IMR-90 (cell line): ENCODE data around the gene DEFB124. TPM values are rescaled to one million over a fixed set of nuclear protein-coding genes. Genes with fewer than 3 reads are reported as not detected.

ENCODE experiments used
- ATAC-seq: fragments of 200-7000 bp; cut with Tn5 transposase; 2 replicates; pipeline ENCODE4 v1.9.1; 2020; ENCODE audit warnings: low read depth, mild to moderate bottlenecking, moderate library complexity
- BruUV-seq: library from RNA; stranded (reverse); fragments of 400-500 nt; replicated peaks from 2 replicates; lab custom pipeline; 2021; lab: Mats Ljungman, UMichigan
- CTCF ChIA-PET: fragments of 300-600 bp; formaldehyde crosslinking; extraction: SDS; loops from one replicate; lab custom pipeline; 2021; ENCODE audit warnings: antibody characterized with exemption; lab: Yijun Ruan, JAX
- POLR2A ChIA-PET: fragments of 300-600 bp; sonication (Branson Sonifier 250); formaldehyde crosslinking; loops from one replicate; lab custom pipeline; 2022; ENCODE audit warnings: antibody characterized with exemption; ENCODE audit not compliant: unreplicated experiment; lab: Charles Lee
- DNase-seq: peaks from one replicate; pipeline ENCODE4 v3.0.0; 2013
- H2AFZ ChIP-seq: replicated peaks from 2 replicates; pipeline ENCODE3; 2013; ENCODE audit warnings: low read length, mild to moderate bottlenecking; ENCODE audit not compliant: poor library complexity
- H2AK5ac ChIP-seq: 2 replicates; pipeline ENCODE4 v1.6.1; 2013; ENCODE audit warnings: low read depth, low read length, inconsistent platforms
- H2AK9ac ChIP-seq: replicated peaks from 2 replicates; pipeline ENCODE3; 2013; ENCODE audit warnings: mild to moderate bottlenecking, low read depth, low read length, moderate library complexity; ENCODE audit not compliant: poor library complexity
- H2BK120ac ChIP-seq: 2 replicates; pipeline ENCODE4 v1.6.1; 2013; ENCODE audit warnings: low read depth, low read length, inconsistent platforms
- H2BK15ac ChIP-seq: 3 replicates; pipeline ENCODE4 v1.6.1; 2013; ENCODE audit warnings: low read depth, low read length, inconsistent platforms
- H2BK20ac ChIP-seq: 2 replicates; pipeline ENCODE4 v1.6.1; 2013; ENCODE audit warnings: low read depth, mild to moderate bottlenecking, inconsistent platforms, low read length, moderate library complexity
- H2BK5ac ChIP-seq: 2 replicates; pipeline ENCODE4 v1.6.1; 2013; ENCODE audit warnings: mild to moderate bottlenecking, low read depth, low read length, inconsistent platforms; ENCODE audit not compliant: poor library complexity, severe bottlenecking
- H3K14ac ChIP-seq: replicated peaks from 2 replicates; pipeline ENCODE4 v1.6.1; 2013; ENCODE audit warnings: low read depth, low read length, inconsistent platforms
- H3K18ac ChIP-seq: 2 replicates; pipeline ENCODE4 v1.6.1; 2013; ENCODE audit warnings: low read depth, low read length, control low read depth
- H3K23ac ChIP-seq: 2 replicates; pipeline ENCODE4 v1.6.1; 2013; ENCODE audit warnings: low read depth, low read length, inconsistent platforms
- H3K27ac ChIP-seq: 2 replicates; pipeline ENCODE4 v1.5.1; 2013; ENCODE audit warnings: mild to moderate bottlenecking, control low read depth, low read length; ENCODE audit not compliant: insufficient read depth
- H3K27me3 ChIP-seq: 2 replicates; pipeline ENCODE4 v1.6.1; 2013; ENCODE audit warnings: low read length; ENCODE audit not compliant: control insufficient read depth, insufficient read depth
- H3K36me3 ChIP-seq: 2 replicates; pipeline ENCODE4 v1.6.1; 2013; ENCODE audit warnings: low read length, mixed read lengths; ENCODE audit not compliant: control insufficient read depth, insufficient read depth
- H3K4ac ChIP-seq: 2 replicates; pipeline ENCODE4 v1.6.1; 2013; ENCODE audit warnings: low read depth, low read length, inconsistent platforms
- H3K4me1 ChIP-seq: 2 replicates; pipeline ENCODE4 v1.6.1; 2013; ENCODE audit warnings: low read length, mixed read lengths; ENCODE audit not compliant: control insufficient read depth, insufficient read depth
- H3K4me2 ChIP-seq: 2 replicates; pipeline ENCODE4 v1.6.1; 2013; ENCODE audit warnings: low read depth, mild to moderate bottlenecking, control low read depth, low read length, moderate library complexity
- H3K4me3 ChIP-seq: 2 replicates; pipeline ENCODE4 v1.5.1; 2013; ENCODE audit warnings: low read depth, mild to moderate bottlenecking, control low read depth, low read length, moderate library complexity; ENCODE audit not compliant: insufficient read depth
- H3K56ac ChIP-seq: 2 replicates; pipeline ENCODE4 v1.6.1; 2013; ENCODE audit warnings: low read length, inconsistent platforms; ENCODE audit not compliant: insufficient read depth; ENCODE audit errors: extremely low read depth
- H3K79me1 ChIP-seq, 2 experiments: 2 replicates each; pipeline ENCODE4 v1.6.1; 2013; ENCODE audit warnings: low read length in 2 of 2, inconsistent platforms in 1 of 2, low read depth in 1 of 2
- H3K9ac ChIP-seq: 2 replicates; pipeline ENCODE4 v1.6.1; 2013; ENCODE audit warnings: low read depth, low read length, control low read depth
- H3K9me1 ChIP-seq: 2 replicates; pipeline ENCODE4 v1.6.1; 2013; ENCODE audit warnings: low read length, inconsistent platforms; ENCODE audit not compliant: insufficient read depth
- H3K9me3 ChIP-seq: 2 replicates; pipeline ENCODE4 v1.6.1; 2013; ENCODE audit warnings: low read length; ENCODE audit not compliant: control insufficient read depth, insufficient read depth
- H4K20me1 ChIP-seq: 2 replicates; pipeline ENCODE4 v1.6.1; 2013; ENCODE audit warnings: low read length, inconsistent platforms; ENCODE audit not compliant: insufficient read depth
- H4K5ac ChIP-seq: 2 replicates; pipeline ENCODE4 v1.6.1; 2013; ENCODE audit warnings: mild to moderate bottlenecking, low read depth, low read length, control low read depth
- H4K8ac ChIP-seq, 2 experiments: 2 replicates each; pipeline ENCODE4 v1.6.1; 2013; ENCODE audit warnings: low read depth in 2 of 2, low read length in 2 of 2, control low read depth in 1 of 2, inconsistent platforms in 1 of 2
- H4K91ac ChIP-seq: 2 replicates; pipeline ENCODE4 v1.6.1; 2013; ENCODE audit warnings: low read depth, low read length, inconsistent platforms; ENCODE audit not compliant: insufficient read depth
- BHLHE40 ChIP-seq: fragments of 150-350 bp; IDR thresholded peaks from 2 replicates; pipeline ENCODE4 v1.6.1; 2016; ENCODE audit warnings: mild to moderate bottlenecking, low read depth, low read length
- CHD1 ChIP-seq: IDR thresholded peaks from 2 replicates; pipeline ENCODE4 v1.6.1; 2012; ENCODE audit warnings: low read depth, low read length, improper control_type of control experiment
- FOS ChIP-seq: fragments of 150-350 bp; IDR thresholded peaks from 2 replicates; pipeline ENCODE4 v1.6.1; 2016; ENCODE audit warnings: low read depth, low read length
- MAFK ChIP-seq: IDR thresholded peaks from 2 replicates; pipeline ENCODE4 v1.6.1; 2012; ENCODE audit warnings: low read depth, low read length, improper control_type of control experiment
- MAZ ChIP-seq: IDR thresholded peaks from 2 replicates; pipeline ENCODE4 v1.6.1; 2012; ENCODE audit warnings: low read depth, mild to moderate bottlenecking, low read length, improper control_type of control experiment, moderate library complexity, borderline replicate concordance
- MXI1 ChIP-seq: IDR thresholded peaks from 2 replicates; pipeline ENCODE4 v1.6.1; 2012; ENCODE audit warnings: low read depth, mild to moderate bottlenecking, low read length, moderate library complexity, borderline replicate concordance
- NFE2L2 ChIP-seq: fragments of 150-350 bp; IDR thresholded peaks from 2 replicates; pipeline ENCODE4 v1.6.1; 2016; ENCODE audit warnings: low read depth, mild to moderate bottlenecking, low read length
- POLR2A ChIP-seq: IDR thresholded peaks from 2 replicates; pipeline ENCODE4 v1.6.1; 2012; ENCODE audit warnings: mild to moderate bottlenecking, low read depth, low read length
- RAD21 ChIP-seq: IDR thresholded peaks from 2 replicates; pipeline ENCODE4 v1.6.1; 2012; ENCODE audit warnings: low read length, improper control_type of control experiment
- RCOR1 ChIP-seq: IDR thresholded peaks from 2 replicates; pipeline ENCODE4 v1.6.1; 2012; ENCODE audit warnings: mild to moderate bottlenecking, low read length, improper control_type of control experiment; ENCODE audit not compliant: insufficient replicate concordance
- SMC3 ChIP-seq: fragments of 150-350 bp; IDR thresholded peaks from 2 replicates; pipeline ENCODE4 v1.6.1; 2016; ENCODE audit warnings: low read depth, mild to moderate bottlenecking, antibody characterized with exemption, low read length, moderate library complexity
- WGBS, 2 experiments: methylation state at CpG; one replicate each; pipeline versions ENCODE4 v1.1.5 to v1.1.7; 2013; ENCODE audit warnings: missing lambda C conversion rate in 2 of 2; ENCODE audit not compliant: insufficient read length in 1 of 2; ENCODE audit errors: extremely low coverage in 2 of 2; 5-methylcytosine and 5-hydroxymethylcytosine counted together
- dilution Hi-C: fragments of 300-500 bp; cut with HindIII; formaldehyde crosslinking; loops from one replicate; pipeline ENCODE4 v1.14.3; 2018; ENCODE audit warnings: low sequenced_read_pairs; ENCODE audit not compliant: unreplicated experiment
- in situ Hi-C: fragments of 300-500 bp; cut with MboI; formaldehyde crosslinking; loops from 3 replicates; pipeline ENCODE4 v1.14.3; 2019; ENCODE audit warnings: low sequenced_read_pairs, inconsistent platforms, mixed read lengths
- intact Hi-C: fragments of 100-400 bp; cut with micrococcal nuclease; formaldehyde crosslinking; loops from 2 replicates; pipeline ENCODE4 v1.10.0; 2022
- polyA plus RNA-seq, 3 experiments: library from polyadenylated mRNA; depleted of rRNA; stranded (reverse); fragments of >200 nt; gene quantifications; 2 replicates each; pipeline ENCODE4 v1.2.3, GENCODE V29; 2012; ENCODE audit warnings: low replicate concordance in 1 of 3
- total RNA-seq: library from RNA; depleted of rRNA; stranded (reverse); fragments of >200 nt; gene quantifications from 2 replicates; pipeline ENCODE4 v1.2.3, GENCODE V29; 2012
- TF ChIP-seq, protein P1 (sequence below): fragments of 150-350 bp; IDR thresholded peaks from 2 replicates; pipeline ENCODE4 v1.6.1; 2016; ENCODE audit warnings: low read depth, mild to moderate bottlenecking, low read length, moderate library complexity, borderline replicate concordance
- TF ChIP-seq, protein P2 (sequence below): conservative IDR thresholded peaks from 2 replicates; pipeline ENCODE4 v1.5.1; 2012; ENCODE audit warnings: mild to moderate bottlenecking, low read depth, low read length, improper control_type of control experiment
- TF ChIP-seq, protein P3 (sequence below): fragments of 150-350 bp; IDR thresholded peaks from 2 replicates; pipeline ENCODE4 v1.6.1; 2017; ENCODE audit warnings: mild to moderate bottlenecking, antibody characterized with exemption, low read length, low read depth

Gene DEFB124
- total and polyA plus RNA-seq, 2 of the 4 experiments (the other 2 are of a cell fraction) = not detected

DNA sequence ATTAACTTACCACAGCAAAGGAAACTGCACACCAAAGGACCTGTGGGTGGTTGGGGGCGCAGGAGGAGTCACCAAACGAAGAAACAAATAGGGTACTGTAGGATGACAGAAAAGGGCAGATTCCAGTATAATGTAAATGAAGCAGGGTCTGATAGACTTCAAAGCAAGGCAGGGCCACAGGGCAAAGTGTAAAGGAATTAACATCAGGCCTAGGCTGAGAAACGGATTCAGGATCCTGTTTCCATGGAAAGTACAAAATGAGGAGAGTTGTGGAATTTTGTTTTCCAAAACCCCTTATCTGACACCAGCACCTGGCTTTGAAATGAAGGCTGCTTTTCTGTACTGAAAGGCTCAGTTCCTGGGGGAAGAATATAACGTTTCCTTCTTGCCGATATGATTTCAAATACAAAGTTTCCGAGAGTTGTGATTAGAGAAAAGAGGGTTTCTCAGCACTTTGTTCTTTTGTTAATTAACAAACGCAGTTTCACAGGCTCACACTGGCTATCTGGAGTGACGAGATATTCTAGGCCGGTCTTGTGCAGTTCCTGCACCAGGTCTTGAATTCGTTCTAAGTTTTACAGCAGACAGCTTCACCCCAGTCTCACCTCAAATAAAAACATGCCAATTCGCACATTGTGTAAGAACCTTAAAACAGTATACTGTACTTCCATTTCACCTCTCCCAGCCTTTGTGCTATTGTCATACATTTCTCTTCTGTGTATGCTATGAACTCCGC, 28.7 kb downstream of the DEFB124 start:
- Histone ChIP-seq H3K27ac (no peak overlapping the region), H3K14ac (no peak overlapping the region), H2AFZ (no peak overlapping the region), H3K4me2 (no peak overlapping the region), H3K4ac (no peak overlapping the region), H4K8ac (no peak overlapping the region), H3K4me3 (no peak overlapping the region), H3K9me3 (no peaks in the 10 kb centered on the region), H2BK120ac (no peak overlapping the region), H4K20me1 (no peaks in the 10 kb centered on the region), H3K23ac (no peak overlapping the region), H3K36me3 (no peaks in the 10 kb centered on the region), H2AK5ac (no peak overlapping the region), H3K9ac (no peak overlapping the region), H3K18ac (no peak overlapping the region), H3K56ac (no peak overlapping the region), H4K91ac (no peak overlapping the region), H3K79me1 (no peaks in the 10 kb centered on the region), H3K27me3 (no peaks in the 10 kb centered on the region), H3K9me1 (no peaks in the 10 kb centered on the region), H4K5ac (no peak overlapping the region), H3K4me1 (no peaks in the 10 kb centered on the region), H2AK9ac (no peak overlapping the region), H2BK20ac (no peak overlapping the region), H2BK5ac (no peak overlapping the region), H2BK15ac (no peak overlapping the region)
- TF ChIP-seq FOS (no peak), BHLHE40 (no peak), MAZ (no peak), SMC3 (no peak), CHD1 (no peak), POLR2A (no peak), RAD21 (no peak), MAFK (no peak), RCOR1 (no peak), NFE2L2 (no peak), MXI1 (no peak)
- TF ChIP-seq, protein P1, sequence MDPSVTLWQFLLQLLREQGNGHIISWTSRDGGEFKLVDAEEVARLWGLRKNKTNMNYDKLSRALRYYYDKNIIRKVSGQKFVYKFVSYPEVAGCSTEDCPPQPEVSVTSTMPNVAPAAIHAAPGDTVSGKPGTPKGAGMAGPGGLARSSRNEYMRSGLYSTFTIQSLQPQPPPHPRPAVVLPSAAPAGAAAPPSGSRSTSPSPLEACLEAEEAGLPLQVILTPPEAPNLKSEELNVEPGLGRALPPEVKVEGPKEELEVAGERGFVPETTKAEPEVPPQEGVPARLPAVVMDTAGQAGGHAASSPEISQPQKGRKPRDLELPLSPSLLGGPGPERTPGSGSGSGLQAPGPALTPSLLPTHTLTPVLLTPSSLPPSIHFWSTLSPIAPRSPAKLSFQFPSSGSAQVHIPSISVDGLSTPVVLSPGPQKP = no peak
- TF ChIP-seq, protein P2, sequence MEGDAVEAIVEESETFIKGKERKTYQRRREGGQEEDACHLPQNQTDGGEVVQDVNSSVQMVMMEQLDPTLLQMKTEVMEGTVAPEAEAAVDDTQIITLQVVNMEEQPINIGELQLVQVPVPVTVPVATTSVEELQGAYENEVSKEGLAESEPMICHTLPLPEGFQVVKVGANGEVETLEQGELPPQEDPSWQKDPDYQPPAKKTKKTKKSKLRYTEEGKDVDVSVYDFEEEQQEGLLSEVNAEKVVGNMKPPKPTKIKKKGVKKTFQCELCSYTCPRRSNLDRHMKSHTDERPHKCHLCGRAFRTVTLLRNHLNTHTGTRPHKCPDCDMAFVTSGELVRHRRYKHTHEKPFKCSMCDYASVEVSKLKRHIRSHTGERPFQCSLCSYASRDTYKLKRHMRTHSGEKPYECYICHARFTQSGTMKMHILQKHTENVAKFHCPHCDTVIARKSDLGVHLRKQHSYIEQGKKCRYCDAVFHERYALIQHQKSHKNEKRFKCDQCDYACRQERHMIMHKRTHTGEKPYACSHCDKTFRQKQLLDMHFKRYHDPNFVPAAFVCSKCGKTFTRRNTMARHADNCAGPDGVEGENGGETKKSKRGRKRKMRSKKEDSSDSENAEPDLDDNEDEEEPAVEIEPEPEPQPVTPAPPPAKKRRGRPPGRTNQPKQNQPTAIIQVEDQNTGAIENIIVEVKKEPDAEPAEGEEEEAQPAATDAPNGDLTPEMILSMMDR = no peak
- TF ChIP-seq, protein P3, sequence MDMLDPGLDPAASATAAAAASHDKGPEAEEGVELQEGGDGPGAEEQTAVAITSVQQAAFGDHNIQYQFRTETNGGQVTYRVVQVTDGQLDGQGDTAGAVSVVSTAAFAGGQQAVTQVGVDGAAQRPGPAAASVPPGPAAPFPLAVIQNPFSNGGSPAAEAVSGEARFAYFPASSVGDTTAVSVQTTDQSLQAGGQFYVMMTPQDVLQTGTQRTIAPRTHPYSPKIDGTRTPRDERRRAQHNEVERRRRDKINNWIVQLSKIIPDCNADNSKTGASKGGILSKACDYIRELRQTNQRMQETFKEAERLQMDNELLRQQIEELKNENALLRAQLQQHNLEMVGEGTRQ = no peak
- in situ Hi-C loops = no loop called here
- ATAC-seq = no peak
- ChIA-PET POLR2A (no interaction called here), CTCF (no interaction called here)
- WGBS, 2 experiments = 52% methylated on average over 5 of the region's 12 CpGs; no CpG with 5 or more reads in 1 of the 2 experiments
- intact Hi-C loops = no loop called here
- no TSS peak for BruUV-seq
- dilution Hi-C loops = no loop called here
- no peak for DNase-seq
